NCI-H748 treated with DMSO at 0.1 percent for 48 hours (cell line): ENCODE data around the gene RIPK4.
"Not testable (repeated sequence)": the region's sequence is repeated elsewhere in the genome, so short reads cannot be mapped to it uniquely, and the experiment has no call there.

ENCODE experiments used
- DNase-seq: peaks from one replicate; lab custom pipeline; 2025; lab: John Stamatoyannopoulos, UW

RIPK4 gene

GRCh38 chr21:41737651-41738324 lies 29.1 kb downstream of the RIPK4 start:
- no peak for DNase-seq

DNA sequence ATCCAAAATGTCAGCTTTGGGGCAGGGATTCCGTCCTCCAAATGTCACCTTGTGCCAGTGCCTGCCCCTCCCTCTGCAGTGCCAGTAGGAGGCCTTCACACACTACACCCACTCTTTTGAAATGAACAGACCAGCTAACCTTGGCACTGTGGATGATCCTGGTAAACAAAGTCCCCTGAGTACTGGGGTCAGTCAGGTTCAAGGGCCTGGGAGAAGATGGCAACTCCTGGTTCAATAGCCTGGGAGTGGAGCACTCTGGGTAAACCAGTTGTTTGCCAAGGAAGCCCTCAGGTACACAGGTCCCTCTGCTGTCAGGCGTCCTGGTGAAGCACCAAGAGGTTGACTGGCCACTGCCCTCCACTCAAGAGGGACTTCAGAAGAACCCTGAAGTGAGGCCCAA lies 30.4 kb downstream of the RIPK4 start:
- DNase-seq: no peak

DNA sequence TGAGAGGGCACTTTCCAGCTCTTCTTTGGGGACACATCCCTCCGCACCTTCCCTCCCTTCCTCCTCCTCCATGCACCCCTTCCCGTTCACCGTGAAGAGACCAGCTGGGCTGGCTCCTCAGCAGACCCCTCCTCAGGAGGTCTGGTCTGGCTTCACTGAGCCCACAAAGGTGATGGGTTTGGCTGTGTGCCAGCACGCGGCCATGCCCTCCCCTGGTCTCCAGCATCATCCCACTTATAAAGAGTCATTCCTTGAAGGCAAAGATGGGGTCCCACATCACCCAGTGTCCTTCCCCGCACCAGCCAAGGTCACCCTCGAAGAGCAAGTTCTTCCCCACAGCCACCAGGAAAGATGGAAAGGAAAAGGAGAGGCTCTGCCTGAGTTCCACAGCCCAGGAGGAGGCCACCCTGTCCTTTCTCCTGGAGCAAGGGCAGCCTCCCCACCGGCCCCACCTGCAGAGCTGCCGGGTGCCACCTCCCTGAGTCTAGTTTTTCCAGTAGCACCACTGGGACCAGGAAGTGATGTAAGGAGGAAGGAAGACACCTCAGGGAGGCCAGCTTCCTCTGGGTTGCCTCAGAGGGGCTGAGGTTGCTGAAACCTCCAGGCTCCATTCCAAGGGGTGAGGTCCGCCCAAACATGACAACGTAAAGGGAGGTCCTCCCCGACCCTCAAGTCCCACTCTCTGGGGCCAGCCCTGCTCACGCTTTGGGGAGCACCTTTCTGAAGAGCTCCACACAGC lies 32.7 kb downstream of the RIPK4 start:
- no peak for DNase-seq

GRCh38 chr21:41731081-41731480 lies 35.8 kb downstream of the RIPK4 start:
- DNase-seq: no peak

- DNase-seq: no peak
Observed at GRCh38 chr21:41730367-41730765, 36.5 kb downstream of the RIPK4 start.

GRCh38 chr21:41729701-41730366 lies 37.0 kb downstream of the RIPK4 start:
- DNase-seq: no peak

DNA sequence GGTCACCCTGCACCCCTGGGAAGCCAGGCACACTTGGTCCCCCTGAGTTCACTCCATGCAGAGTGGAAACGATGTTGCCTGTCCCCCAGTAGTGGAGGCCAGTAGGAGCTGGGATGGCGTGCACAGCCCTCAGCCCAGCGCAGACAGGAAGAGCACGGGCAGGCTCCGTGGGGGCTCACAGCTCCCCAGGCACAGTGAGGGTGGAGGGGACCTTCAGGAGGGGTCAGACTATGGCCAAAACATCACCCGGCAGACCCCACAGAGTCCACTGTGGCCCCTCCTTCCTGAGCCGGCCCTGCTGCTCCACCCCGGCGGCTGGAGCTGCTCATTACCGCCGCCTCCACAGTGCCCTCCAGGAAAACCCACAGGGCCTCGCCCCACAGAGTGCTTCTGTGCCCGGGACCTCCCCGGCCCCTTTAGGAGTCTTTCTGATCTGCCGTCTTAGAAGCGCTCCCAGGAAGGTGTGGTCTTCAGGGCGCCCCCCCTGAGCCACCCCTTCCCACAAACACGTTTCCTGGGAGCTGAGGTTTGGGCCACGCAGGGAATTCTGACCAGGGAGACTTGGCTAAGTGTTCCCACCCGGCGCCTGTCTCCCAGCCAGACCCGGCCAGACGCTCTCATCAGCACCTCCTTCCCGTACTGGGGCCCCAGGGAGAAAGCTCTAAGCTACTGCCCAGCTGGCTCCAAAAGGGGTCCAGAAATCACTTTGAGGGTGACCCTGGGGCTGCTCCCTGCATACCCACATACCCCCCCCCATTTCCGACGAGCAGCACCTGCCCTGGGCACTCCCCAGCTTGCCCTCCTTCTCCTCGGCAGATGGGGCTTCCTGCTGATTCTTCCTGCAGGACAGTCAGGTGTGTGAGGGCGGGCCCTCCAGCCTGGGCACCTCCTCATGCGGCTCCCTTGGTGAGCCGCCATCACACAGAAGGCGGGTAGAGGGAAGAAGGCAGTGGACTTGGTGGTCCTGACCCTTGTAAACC lies 38.8 kb downstream of the RIPK4 start:
- DNase-seq: no peak

GRCh38 chr21:41726970-41727783 lies 39.7 kb downstream of the RIPK4 start:
- no peak for DNase-seq

DNA sequence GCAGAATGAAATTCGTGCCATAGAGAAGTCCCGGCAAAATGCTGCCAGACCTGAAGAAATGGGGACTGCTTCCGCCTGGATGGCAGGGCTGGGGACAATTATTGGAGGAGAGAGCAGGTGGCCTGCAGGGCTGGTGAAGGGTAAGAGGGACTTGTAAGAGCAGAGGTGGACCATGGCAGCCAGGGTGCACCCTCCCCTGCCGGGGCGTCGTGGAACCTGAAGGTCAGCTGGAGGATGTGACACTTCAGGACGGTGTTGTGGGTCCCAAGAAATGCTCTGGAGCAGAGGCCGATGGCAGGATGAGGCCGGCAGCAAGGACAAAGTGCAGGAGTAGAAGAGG lies 40.3 kb downstream of the RIPK4 start:
- DNase-seq: no peak

DNA sequence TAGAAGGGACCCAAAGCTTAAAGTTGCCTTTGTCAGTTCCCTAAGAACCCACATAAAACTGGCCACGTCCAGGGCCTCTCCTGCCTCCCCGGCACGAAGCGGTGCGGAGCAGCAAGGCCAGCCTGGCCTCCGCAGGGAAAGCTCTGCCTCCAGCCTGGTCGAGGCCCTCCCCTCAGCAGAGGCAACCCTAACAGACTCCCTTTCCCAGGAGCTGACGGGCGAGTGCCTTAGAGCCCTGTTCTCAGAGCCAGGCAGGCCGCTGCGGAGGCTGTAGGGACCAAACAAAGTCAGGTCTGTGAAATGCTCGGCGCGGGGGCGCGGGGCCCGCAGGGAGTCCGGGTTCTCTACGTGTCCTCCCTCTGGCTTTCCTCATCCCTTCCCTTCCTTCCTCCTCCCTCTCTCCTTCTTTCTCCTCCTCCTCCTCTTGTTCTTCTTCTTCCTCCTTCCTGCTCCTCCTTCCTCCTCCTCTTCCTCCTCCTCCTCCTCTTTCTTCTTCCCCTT lies 40.7 kb downstream of the RIPK4 start:
- no peak for DNase-seq

DNA sequence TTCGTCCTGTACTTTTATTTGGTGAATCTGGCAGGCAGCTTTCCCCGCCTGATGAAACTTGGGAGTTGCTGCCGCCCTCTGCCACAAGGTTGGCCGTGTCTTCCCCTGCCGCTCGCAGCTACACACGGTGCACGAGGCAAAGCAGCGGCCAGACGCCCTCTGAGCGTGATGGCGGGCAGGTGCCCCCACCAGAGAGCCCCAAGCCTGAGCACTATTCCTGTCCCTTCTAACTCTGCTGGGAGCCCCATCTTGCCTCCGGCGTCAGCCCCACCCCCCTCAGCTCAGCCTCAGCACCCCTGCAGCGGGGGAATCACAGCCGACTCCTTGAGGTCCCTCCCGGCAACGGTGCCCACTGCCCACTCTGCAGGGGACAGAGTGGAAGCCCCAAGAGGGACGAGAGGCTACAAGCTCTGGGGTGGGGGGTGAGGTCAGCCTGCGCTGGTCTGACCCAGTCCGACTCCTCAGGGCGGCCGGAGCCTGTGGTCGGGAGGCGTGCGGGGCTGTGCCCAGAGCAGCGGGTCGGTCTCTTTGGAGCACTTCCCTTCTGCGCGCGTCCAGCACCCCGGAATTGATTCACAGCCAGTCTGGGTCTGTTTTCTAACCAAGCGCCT lies 41.3 kb downstream of the RIPK4 start:
- no peak for DNase-seq

DNA sequence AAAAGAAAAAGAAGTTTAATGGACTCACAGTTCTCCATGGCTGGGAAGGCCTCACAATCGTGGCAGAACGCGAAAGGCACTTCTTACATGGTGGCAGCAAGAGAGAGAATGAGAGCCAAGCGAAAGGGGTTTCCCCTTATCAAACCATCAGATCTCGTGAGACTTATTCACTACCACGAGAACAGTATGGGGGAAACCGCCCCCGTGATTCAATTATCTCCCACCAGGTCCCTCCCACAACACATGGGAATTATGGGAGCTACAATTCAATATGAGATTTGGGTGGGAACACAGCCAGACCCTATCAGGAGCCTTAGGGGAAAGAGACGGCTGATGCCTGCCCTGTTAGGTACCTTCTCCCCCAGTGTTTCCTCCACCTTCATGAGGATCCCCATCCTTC lies 43.0 kb downstream of the RIPK4 start:
- not testable (repeated sequence) for DNase-seq

- DNase-seq: no peak
Observed at GRCh38 chr21:41722052-41723018, 44.5 kb downstream of the RIPK4 start.

- no peak for DNase-seq
Observed at GRCh38 chr21:41720250-41720649, 46.6 kb downstream of the RIPK4 start.

DNA sequence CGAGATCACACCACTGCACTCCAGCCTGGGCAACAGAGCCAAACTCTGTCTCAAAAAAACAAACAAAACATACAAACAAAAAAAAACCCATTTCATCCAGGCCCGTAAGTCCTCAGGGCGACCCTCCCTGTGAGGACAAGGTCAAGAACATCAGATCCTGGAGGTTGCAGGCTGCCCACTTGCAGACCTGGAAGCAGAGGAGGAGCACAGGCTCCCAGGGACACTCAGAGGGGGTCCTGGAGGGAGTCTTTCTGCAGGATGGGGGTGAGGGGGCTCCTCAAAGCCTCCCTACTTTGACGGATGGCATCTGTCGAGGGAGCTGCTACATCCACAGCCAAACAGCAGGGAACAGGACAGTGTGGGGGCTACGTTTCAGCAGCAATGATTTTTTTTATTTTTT lies 47.2 kb downstream of the RIPK4 start:
- DNase-seq: no peak

GRCh38 chr21:41717573-41718330 lies 49.1 kb downstream of the RIPK4 start:
- DNase-seq: no peak

DNA sequence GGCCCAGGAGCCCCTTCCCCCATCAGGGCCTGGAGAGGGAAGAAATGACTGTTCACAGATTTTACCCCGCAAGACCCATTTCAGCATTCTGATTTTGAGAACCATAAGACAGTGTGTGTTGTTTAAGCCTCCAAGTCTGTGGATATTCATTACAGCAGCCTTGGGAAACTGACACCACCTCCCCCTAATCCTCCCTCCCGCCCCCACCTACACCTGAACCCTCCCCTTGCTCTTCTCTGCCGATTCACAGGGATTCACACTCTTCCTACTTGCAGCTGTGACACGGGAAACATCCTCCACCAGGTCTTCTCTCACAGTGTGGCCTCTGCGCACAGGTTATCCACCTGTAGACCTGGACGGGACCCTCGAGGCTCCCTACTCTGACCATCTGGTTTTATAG lies 50.1 kb downstream of the RIPK4 start:
- no peak for DNase-seq

- no peak for DNase-seq
Observed at GRCh38 chr21:41715649-41716281, 51.1 kb downstream of the RIPK4 start.
